Inflammatory macrophage treated with lipopolysaccharide for 4 hours (primary cell): ENCODE data around the gene REC8.
A peak's percentile ranks its signal among the peaks of the same experiment; 100 is the strongest.

Experiments
- DNase-seq: peaks from one replicate; pipeline ENCODE4 v3.0.0-alpha.2; 2020

Gene REC8, protein sequence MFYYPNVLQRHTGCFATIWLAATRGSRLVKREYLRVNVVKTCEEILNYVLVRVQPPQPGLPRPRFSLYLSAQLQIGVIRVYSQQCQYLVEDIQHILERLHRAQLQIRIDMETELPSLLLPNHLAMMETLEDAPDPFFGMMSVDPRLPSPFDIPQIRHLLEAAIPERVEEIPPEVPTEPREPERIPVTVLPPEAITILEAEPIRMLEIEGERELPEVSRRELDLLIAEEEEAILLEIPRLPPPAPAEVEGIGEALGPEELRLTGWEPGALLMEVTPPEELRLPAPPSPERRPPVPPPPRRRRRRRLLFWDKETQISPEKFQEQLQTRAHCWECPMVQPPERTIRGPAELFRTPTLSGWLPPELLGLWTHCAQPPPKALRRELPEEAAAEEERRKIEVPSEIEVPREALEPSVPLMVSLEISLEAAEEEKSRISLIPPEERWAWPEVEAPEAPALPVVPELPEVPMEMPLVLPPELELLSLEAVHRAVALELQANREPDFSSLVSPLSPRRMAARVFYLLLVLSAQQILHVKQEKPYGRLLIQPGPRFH

DNA sequence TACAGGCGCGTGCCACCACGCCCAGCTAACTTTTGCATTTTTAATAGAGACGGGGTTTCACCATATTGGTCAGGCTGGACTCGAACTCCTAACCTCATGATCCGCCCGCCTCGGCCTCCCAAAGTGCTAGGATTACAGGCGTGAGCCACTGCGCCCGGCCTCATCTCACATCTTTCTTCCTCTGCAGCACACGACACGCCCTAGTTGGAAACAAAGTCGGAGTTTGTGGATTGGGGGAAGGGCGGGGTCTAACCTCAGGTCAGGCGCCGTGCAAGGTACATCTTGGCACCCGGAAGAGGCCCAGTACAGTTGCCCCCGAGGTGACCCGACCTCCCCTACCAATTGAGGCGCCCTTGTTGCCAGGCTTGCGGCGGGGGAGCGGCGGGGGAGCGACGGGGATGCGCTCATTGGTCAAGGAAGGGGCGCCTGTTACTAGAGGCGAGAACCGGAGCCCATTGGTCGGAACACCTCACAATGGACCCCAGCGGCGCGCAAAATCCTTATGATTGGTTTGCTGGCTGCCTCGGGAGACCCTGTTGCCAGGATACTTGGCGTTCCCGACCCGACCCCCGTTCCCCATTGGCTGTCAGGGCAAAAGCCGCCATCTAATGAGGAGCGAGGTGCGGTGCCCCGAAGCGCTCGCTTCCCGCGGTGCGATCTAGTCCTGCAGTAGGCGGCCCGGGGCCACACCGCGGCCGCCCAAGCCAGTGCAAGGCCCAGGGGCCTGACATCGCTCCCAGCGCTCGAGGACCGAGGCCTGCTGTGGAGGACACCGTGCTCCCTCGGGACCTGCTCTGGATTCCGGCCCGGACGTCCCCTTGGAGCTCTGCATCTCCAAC, at the start of gene REC8:
Gene REC8, plus strand, starts transcription at position 659 of the 839 bp plus-strand sequence. CDS start 473 bp downstream, outside the sequence.
- DNase-seq = no peak

DNA sequence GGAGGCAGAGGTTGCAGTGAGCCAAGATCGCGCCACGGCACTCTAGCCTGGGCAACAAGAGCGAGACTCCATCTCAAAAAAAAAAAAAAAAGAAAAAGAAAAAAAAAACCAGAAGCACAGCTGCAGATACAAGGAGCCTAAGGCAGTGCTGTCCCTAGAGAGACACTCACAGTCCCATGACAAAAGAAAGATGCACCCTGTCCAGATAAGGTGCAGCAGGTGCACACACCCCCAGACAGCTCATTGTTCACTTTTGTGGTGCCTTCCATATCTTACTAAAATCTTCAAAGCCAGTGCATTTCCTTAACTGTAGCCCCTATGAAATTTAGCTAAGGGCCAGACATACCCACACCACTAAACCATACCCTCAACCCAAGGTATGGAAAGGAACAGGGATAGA, 49.5 kb upstream of the REC8 start:
- no peak for DNase-seq

DNA sequence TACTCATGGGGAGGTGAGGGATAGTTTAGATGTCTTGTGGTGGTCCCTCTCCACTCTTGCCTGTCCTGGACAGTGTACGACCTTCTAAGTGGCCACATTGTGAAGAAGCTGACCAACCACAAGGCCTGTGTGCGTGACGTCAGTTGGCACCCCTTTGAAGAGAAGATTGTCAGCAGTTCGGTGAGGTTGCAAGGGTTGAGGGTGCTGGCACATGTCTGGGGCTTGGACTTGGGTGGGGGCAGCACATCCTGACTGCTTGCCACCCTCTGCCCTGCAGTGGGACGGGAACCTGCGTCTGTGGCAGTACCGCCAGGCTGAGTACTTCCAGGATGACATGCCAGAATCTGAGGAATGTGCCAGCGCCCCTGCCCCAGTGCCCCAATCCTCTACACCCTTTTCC, 49.0 kb upstream of the REC8 start:
- DNase-seq = no peak

DNA sequence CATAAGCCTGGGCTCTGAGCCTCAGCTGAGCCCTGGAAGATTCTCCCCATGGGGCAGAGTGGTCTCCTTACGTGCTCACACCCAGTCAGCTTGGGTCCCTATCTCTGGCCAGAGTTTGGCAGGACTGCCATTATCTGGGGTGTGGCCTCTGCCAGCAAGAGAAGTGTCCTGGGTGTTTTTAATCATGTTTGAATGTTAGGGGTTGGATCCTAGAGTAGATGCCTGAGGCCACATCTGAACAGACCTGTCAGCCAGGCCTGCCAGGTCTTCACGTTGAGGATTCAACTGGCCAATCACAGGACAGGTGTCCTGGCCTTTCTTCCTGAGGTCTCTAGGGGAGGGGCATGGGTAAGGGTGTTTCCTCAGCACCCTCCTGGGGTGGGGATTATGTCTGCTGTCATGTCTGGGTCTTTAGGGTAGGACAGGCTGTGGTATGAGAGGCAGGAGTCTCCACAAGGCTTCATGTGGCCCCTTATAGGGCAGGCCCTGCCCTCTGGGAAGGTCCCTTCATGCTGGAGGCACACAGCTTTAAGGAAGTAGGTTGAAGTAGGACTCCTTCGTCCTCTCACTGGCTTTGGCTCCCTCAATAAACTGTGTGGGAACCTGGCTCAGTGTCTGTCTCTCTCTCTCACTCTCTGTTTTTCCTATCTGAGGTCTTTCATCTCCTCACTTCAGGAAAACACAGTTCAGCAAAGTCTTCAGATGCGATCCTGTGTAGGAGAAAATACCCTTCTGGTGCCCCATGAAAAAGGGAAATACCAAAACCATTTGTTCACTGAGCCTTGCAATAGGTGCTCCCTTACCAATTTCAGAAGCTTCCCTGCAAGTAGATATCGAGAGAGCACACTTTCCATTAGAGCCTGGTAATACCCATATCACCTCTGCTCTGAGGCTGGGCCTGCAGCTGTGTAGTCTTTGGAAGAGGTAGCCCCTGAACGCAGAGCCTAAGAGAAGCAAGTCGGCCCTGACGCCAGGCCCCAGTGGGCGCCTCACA, 48.2 kb upstream of the REC8 start:
- DNase-seq = no peak

DNA sequence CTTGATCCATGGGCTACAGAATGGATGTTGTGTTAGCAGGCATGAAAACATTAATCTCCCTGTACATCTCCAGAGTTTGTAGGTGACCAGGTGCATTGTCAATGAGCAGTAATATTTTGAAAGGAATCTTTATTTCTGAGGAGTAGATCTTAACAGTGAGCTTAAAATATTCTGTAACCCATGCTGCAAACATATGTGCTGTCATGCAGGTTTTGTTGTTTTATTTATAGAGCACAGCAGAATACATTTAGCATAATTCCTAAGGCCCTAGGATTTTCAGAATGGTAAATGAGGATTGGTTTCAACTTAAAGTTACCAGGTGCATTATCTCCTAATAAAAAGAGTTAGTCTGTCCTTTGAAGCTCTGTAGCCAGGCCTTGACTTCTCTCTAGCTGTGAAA, 44.9 kb upstream of the REC8 start:
- no peak for DNase-seq

DNA sequence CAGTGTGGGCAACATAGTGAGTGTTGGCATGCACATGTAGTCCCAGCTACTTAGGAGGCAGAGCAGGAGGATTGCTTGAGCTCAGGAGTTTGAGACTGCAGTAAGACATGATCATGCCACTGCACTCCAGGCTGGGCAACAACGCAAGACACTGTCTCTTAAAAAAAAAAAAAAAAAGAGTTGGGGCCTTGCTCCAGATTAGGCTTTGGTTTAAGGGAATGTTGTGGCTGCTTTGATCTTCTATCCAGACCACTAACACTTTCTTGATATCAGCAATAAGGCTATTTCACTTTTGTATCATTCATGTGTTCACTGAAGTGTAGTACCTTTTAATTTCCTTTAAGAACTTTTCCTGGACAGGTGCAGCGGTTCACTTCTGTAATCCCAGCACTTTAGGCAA, 44.2 kb upstream of the REC8 start:
- DNase-seq = no peak

DNA sequence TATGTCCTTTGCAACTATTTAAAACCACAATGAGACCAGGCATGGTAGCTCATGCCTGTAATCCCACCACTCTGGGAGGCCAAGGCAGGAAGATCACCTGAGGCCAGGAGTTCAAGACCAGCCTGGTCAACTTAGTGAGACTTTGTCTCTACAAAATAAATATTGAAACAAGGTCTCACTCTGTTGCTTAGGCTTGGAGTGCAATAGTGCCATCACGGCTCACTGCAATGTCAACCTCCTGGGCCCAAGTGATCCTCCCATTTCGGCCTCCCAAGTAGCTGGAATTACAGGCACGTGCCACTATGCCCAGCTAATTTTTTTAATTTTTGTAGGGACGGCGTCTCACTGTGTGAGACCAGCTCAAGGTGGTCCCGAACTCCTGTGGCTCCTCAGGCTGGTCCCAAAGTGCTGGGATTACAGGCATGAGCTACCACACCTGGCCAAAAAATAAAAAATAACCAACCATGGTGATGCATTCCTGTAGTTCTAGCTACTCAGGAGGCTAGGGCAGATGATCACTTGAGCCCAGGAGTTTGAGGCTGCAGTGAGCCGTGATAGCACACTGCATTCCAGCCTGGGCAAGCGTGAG, 42.4 kb upstream of the REC8 start:
- no peak for DNase-seq

DNA sequence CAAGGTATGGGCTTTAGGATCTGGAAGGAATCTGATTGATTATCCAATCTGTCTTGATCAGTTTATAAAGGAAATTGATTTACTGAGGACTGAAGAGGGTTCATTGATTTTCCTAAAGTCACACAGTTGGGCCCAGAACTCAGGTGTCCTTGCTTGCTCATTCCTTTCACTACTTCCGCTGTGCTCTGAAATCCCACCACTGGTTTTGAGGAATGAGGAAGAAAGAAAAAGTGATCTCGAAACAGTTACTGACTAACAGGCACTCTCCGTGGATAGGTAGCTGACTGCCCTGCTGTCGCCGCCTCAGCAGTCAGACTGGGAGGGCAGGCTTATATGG, 41.5 kb upstream of the REC8 start, which contains the start of gene FITM1:
Gene FITM1, plus strand, starts transcription at position 280 of the 337 bp plus-strand sequence. CDS start 905 bp downstream, outside the sequence.
- DNase-seq = no peak

DNA sequence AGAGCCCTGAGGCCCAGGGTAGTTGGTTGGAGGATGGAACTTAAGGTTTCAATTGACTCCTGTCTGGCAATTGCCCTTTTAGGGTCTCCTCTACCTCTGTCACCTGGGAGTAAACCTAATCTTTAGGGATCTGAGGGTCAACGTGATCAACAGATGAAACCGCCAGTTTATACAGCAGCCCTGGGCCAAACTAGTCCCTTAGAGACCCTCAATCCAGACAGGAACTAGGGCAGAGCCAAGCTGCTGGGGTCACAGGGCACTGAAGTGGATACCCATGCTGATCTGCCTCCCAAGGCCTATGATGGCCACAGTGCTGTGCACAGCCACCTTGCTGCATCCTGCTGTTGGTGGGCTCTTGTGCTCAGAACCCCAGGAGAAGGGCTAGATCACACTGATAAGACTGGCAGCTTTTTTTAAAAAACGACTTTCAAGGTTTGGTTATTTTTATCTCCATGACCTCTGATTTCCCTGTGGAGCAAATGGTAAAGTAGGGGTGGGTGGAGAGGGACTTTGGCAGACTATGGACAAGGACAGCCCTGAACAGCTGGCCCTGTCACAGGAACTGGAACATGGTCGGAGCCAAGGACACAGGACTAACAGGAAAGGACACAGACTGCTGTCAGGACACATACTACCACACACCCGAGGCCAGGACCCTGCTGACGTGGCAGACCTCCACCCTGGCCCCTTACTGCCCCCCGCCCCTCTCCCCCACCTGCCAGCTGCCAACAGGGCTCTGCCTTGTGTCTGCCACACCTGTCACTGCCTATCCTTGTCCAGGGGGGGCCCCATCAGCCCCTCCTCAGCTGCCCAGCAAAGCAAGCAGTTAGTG, 40.9 kb upstream of the REC8 start:
- DNase-seq = no peak

DNA sequence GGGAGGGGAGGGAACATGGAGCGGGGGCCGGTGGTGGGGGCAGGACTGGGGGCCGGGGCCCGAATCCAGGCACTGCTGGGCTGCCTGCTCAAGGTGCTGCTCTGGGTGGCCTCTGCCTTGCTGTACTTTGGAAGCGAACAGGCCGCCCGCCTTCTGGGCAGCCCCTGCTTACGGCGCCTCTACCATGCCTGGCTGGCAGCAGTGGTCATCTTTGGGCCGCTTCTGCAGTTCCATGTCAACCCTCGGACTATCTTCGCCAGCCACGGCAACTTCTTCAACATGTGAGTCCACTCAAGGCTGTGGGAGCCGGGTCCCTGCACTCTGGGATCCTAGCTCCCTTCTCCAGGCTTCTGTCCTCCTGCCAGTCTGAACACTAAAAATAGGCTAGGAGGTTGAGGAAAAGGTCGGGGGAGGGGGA, 40.3 kb upstream of the REC8 start:
- DNase-seq = no peak

DNA sequence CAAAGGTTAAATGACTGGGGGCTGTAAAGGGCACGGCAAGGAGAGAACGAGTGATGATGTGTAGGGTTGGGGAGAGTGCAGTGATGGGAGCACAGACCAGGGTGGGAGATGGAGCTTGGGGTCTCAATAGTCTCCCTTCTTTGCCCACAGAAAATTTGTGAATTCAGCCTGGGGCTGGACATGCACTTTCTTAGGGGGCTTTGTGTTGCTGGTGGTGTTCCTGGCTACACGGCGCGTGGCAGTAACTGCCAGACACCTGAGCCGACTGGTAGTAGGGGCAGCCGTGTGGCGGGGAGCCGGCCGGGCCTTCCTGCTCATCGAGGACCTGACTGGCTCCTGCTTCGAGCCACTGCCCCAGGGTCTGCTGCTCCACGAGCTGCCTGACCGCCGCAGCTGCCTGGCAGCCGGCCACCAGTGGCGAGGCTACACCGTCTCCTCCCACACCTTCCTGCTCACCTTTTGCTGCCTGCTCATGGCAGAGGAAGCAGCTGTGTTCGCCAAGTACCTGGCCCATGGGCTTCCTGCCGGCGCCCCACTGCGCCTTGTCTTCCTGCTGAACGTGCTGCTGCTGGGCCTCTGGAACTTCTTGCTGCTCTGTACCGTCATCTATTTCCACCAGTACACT, 39.7 kb upstream of the REC8 start:
- no peak for DNase-seq

DNA sequence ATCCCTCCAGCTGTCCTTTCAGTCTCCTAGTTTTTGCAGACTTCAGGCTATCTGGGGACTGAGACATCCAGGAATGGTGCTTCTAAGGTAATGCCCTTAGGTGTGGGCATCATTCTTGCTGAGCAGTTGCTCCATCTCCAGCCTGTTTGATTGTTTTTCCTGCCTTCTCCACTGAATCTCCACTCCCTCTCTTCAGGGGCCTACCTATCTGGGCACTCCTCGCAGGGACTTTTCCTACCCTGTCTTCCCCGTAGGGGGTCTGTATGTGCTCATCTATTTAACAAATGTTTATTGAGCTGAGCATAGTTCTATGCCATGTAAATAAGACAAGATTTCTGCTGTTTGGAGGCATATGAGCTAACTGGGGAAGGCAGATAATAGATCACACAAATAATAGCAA, 38.9 kb upstream of the REC8 start:
- no peak for DNase-seq

DNA sequence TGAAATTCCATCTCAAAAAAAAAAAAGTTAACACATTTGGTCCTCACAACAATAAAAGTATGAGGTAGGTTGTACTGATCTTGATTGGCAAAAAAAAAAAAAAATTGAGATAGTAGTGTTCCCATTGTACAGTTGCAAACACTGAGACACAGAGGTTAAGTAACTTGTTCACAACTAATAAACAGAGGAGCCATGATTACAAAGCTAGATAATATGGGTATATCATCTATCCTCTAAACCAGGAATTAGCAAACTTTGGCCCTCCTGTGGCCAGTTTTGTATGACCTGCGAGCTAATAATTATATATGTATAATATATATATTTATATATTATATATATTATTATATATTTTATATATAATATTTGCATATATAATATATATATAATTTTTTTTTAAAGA, 38.1 kb upstream of the REC8 start:
- no peak for DNase-seq

DNA sequence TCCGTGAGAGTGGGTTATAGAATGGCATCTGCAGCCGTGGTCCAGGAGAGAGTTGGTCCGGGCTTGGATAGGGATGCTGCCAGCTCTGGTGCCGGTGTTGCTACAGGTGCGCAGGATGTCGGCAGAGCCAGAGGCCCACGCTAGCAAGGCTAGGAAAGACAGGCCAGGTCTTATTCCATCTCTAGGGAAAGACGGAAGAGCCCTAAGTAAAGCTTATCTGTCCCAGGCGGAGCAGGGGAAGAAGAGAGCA, 36.4 kb upstream of the REC8 start:
- DNase-seq = no peak

DNA sequence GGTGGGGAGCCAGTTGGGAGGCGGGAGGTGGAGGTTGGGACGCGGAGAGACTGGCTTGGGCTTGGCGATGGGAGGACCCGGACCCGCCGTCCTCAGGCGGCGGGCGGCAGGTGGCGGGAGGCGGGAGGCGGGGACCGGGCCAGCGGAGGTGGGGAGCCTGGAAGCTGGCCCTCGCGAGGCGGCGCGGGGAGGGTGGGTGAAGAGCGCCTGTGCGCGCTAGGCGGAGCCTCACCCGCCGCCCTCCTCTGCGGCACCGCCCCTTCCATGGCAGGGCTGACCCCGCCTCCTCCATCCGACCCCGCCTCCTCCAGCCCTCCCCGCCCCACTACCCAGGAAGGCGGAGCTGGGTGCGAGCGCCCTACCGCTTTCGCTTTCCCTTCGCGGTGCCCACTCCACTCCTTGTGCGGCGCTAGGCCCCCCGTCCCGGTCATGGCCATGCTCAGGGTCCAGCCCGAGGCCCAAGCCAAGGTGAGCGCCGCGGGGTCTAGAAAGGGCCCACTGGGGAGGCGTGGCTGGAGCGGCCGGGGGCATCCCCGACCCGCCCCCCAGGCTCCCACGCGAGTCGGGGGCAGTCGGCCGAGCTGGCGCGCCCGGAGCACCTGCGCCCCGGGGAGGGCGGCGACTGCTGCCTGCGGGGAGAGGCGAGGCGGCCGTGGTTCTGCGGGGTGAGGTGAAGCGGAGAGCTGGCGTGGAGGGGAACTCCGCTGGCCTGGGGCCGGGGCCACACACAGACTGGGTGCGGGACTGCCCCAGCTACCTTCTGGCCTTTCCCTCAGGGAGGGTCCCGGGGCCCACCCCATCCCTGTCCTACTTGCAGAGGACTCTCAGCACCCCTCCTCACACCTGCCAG, 35.8 kb upstream of the REC8 start, which contains the start of gene PSME1:
Gene PSME1, plus strand, starts transcription at position 361 of the 850 bp plus-strand sequence. Its CDS starts 69 bp downstream, at position 430.
- DNase-seq = peak; percentile 93

DNA sequence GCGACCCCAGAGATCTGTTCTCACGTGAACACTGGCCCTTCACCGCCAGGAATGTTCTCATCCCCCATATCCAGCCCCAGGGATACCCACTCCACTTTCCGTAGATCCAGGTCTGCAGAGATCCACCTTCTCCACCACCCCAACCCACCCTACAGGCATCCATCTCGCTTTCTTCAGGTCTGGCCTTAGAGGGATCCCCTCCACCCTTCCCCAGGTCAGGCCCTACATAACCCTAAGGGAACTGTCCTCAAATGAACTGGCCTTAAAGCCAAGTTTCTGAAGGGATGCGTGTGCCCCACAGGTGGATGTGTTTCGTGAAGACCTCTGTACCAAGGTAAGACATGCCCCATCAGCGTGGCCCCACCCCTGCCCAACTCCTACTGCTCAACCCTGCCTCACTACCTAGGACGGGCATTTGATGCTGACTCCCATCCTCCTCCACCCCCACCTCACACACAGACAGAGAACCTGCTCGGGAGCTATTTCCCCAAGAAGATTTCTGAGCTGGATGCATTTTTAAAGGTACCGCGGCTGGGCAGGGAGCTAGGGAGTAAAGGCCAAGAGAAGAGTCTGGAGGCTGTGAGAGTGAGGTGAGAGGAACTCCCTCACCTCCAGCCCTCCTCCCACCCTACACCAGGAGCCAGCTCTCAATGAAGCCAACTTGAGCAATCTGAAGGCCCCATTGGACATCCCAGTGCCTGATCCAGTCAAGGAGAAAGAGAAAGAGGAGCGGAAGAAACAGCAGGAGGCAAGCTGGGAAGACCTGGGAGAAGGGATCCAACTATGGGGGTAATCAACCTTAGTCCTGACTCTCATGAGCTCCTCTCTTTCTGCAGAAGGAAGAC, 35.0 kb upstream of the REC8 start:
- no peak for DNase-seq

DNA sequence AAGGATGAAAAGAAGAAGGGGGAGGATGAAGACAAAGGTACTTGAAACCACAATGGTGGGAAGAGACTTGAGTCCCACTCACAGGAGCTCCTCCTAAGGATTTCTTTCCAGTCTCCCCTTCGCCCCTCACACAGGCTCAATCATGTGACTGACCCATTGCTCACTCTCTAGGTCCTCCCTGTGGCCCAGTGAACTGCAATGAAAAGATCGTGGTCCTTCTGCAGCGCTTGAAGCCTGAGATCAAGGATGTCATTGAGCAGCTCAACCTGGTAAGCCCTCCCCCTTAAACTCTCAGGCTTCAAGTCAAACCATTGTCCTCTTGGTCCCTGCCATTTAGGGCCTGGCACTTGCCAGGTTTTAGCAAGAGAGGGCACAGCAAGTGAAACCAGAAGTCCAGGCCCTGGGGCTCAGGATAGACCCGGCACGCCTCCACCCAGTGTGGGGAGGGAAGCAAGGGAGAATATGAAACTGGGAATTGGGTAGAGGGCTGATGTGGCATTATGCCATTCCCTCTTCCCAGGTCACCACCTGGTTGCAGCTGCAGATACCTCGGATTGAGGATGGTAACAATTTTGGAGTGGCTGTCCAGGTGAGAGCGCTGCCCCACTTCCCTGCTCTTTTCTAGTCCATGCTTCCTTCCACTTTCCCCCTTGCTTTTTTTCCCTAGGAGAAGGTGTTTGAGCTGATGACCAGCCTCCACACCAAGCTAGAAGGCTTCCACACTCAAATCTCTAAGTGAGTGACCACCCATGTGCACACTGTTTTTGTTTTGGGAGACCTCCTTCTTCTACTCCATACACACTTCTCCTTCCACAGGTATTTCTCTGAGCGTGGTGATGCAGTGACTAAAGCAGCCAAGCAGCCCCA, 34.1 kb upstream of the REC8 start:
- DNase-seq = peak; percentile 11
